ELR (cell line): ENCODE results near the gene LUC7L3.
"Not testable (repeated sequence)": the region's sequence is repeated elsewhere in the genome, so short reads cannot be mapped to it uniquely, and the experiment has no call there.

Source experiments
- DNase-seq: peaks from one replicate; pipeline ENCODE4 v3.0.0-alpha.2; 2015; ENCODE audit warnings: low read depth

Gene LUC7L3

DNA sequence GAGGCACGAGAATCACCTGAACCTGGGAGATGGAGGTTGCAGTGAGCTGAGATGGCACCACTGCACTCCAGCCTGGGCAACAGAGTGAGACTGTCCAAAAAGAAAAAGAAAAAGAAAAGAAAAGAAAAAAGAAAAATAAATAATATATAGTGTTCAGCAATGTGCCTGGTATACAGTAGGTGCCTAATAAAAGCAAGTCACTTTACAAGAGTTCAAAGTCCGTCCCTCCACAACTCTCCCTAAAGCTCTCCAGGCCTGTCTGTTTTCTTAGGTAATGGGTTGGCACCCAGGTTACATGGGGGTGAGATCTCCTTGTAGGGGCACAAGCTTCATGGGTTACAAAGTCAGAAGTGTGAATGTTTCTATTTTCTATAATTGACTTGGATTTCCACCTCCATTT, 64.5 kb downstream of the LUC7L3 start:
- no peak for DNase-seq

DNA sequence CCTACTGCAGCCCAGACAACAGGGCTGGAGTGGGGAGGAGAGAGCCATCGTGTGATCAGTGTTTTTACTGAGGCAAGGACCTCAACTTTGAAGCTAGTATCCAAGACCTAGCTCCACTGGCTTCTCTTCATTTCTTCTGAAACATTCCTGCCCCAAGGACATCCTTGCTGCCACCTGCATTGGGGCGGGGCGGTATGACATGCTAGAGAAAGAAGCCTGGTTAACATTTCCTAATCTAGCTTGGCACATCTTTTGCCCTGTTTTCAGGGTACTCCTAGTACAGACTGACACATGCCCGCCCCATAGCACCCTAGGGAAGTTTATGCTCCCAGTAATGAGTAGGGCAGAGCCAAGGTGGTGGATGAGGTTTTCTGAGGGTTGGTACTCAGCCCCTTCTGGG, 65.7 kb downstream of the LUC7L3 start:
- no peak for DNase-seq

DNA sequence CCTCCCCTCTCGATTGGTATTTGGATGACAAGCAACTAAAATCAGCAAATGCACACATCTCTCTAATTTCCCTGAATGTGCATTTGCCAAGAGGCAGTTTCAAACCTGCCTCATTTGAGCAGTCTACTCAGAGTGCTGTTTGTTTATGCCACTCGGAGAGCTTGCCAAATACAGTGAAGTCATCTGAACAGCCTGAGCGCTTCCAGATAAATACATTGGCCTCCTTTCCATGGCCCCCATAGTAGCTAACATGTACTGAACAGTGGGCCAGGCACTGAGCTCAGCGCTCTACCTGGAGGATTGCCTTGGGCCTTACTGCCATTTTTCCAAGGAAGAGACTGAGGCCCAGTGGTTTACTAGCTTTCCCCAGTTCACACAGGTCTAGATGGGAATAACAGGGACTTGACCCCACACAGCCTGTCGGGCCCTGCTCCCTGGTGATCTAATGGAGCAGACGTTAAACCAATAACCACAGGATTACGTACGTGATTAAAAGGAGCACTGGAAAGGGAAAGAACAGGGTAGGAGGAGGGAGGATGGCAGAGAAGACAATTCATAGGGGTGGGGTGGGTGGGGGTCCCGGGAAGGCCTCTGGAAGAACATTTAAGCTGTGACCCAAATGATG, 66.7 kb downstream of the LUC7L3 start:
- peak; percentile 19 for DNase-seq

DNA sequence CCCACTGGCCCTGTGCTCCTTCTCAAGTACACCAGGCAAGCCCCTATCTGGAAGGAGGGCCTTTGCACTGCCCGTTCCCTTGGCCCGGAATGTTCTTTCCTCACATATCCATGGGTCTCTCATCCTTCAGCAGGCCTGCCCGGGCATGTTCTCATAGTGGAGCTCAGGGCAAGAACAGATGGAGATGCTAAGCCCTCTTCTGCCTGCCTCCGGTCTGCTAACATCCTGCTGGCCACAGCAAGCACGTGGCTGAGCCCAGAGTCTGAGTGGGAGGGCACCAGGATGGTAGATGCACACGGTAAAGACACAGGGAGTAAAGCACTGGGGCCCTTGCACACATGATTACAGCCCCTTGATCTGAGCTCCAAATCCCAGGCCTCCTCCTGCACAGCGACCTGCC, 67.7 kb downstream of the LUC7L3 start:
- DNase-seq = no peak

DNA sequence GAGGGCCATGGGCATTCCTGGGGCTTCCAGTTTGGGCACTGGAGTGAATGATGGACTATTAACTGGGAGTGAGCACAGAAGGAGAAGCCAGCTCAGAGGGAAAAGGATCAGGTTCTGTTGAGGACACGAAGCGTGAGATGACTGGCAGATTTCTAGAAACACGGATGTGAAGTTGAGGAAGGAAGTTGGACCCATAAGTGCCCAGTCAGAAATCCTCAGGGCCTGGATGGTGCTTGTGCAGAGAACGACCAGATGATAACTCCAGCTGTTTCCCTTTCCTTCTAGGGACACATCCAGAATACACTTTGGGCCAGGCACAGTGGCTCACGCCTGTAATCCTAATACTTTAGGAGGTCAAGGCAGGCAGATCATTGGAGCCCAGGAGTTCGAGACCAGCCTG, 71.2 kb downstream of the LUC7L3 start:
- DNase-seq = no peak

DNA sequence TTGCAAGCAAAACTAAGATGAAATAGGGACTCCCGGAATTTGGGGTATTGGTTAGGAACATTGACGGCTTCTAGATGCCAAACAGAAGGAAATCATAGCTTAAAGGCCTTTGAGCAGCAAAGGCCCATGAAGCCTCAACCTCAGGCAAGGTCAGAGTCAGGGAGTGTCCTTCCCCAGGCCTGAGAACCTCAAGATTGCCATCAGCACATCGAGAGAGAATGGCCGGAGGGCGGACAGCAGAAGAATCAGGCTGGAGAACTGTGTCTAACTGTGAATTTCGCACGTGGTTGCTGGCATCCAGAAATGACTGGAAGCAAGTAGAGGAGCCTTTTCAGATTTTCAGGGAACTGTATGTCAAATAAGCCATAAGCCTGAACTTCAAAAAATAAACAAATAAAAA, 72.7 kb downstream of the LUC7L3 start:
- no peak for DNase-seq

DNA sequence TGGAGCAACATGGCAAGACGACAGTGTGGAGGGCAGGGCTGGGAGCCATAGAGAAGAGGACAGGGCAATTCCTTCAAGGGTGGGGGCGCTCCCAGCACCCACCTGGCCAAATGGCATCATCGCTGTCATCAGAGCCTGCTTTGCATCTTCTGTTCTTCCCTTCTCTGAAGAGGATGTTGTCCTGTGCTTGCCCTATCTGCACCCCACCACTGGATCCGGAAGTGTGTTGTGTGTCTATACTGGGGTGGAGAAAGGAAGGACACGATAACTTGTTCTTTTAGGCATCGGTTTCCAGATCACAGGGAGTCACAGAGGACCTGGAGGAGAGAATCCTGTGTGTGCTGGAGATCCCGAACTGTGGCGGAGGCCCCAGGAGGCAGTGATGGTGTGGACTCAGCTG, 73.6 kb downstream of the LUC7L3 start:
- no peak for DNase-seq

DNA sequence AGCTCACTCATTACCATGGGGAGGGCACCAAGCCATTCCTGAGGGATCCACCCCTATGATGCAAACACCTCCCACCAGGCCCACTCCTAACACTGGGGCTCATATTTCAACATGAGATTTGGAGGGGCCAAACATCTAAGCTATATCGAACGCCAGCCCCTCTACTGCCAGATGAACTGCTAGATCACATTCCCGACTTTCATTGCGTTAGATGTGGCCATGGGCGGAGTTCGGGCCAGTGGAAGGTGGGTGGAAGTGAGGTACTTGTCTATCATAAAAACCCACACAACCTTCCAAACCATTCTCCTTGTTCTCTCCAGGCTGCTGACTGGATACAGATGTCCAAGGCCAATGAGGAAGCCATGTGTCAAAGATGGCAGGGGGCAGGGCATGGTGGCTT, 75.0 kb downstream of the LUC7L3 start:
- no peak for DNase-seq

DNA sequence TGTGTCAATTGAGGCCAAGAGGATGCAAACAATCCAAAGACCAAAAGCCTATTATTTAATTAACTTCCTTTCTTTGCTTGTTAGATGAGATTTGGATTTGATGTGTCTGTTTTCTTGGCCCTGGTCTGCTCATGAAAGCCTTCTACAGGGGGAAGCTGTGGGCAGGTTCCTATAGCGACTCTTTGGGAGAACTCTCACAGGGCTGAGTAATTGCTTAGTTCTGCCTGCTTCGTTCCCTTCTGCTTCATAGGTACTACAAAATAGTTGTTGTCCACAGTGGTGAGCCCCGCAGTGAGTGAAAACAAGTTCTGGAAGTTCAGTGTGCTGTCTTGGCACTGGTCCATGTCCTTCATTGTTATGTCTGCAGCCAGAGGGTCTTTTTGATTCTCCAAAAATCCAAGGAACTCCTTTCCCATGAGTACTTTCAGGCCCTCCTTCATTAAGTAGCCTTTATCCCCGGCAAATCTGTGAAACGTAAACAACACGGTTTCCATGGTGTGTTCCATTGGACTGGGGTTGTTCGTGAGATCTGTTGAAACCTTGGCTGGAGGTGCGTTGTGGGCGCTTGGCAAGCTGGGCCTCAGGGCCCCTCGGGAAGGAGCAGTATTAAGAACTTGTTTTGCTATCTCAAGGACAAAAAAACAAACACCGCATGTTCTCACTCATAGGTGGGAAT, 77.9 kb downstream of the LUC7L3 start:
- DNase-seq = no peak

DNA sequence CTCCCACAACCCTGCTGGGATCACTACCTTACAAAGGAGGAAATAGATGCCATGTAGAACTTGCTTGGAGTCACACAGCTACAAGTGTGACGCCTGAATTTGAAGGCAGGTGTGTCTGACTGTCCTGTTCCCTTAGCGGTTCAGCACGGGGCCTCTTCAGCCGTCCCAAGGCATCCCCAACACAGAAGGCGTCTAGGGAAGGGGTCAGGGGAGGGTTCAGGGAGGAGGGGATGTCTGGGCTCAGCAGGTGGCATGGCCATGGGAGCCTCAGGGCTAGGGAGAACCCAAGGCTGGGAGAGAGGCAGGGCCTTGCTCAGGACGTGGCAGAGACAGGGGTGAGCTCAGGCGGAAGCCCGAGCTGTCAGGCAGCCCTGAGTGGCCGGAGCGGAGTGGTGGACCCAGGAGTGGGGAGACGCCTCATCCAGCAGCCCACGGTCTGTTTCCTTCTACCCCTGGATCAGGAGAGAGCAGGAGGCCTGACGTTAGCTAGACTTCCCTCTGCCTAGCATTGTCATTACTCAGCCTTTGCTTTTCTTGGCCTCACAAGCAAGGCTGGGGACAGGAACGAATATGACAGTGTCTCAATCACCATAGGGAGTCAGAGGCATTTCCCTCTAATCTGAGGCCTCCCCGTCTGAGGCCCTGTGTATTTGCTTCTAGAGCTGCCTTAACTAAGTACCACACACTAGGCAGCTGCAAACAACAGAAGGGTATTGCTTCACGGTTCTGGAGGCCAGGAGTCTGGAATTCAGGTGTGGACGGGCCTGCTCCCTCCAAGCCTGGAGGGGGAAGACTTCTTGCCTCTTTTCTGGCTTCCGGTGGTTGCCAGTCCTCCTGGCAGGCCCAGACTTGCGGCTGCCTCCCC, 79.3 kb downstream of the LUC7L3 start:
- no peak for DNase-seq

DNA sequence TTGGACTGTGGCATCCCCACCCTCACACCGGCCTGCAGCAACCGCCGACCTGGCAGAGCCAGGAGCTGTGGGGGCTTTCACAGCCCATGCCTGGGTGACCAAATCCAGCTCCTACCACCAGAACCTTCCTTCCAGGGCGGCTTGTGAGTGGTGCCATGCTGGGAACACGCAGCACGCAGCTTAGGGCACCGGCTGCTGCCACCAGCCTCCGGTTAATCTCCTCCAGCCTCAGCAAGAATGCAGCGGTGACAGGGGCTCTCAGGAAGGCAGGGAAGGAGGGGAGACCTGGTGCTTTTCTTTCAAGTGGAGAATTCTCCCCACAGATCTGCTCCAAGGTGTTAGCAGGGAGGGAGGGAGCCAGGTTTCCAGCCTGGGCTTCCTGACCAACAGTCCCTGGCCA, 80.2 kb downstream of the LUC7L3 start:
- no peak for DNase-seq

DNA sequence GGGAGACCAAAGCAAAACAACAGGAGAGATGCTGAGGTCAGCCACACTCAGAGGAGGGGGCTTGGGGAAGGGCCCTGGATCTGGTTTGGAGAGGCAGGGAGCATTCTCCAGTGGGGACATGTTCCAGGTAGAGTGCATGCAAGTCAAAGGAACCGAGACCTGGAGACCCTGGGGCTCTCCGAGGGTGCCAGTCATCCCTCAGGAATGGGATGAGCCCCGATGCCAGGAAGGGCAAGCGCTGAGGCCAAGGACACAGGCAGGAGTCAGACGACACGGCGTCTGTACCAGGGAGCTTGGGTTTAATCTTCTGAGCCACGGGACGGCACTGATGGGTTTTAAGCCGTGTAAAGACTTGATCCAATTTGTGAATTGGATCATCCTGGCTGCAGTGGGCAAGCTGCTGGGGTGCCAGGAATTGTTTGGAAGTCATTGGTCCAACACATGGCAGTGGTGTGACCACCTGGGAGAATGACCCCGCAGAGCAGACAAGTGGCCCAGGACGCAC, 80.8 kb downstream of the LUC7L3 start:
- DNase-seq = no peak

DNA sequence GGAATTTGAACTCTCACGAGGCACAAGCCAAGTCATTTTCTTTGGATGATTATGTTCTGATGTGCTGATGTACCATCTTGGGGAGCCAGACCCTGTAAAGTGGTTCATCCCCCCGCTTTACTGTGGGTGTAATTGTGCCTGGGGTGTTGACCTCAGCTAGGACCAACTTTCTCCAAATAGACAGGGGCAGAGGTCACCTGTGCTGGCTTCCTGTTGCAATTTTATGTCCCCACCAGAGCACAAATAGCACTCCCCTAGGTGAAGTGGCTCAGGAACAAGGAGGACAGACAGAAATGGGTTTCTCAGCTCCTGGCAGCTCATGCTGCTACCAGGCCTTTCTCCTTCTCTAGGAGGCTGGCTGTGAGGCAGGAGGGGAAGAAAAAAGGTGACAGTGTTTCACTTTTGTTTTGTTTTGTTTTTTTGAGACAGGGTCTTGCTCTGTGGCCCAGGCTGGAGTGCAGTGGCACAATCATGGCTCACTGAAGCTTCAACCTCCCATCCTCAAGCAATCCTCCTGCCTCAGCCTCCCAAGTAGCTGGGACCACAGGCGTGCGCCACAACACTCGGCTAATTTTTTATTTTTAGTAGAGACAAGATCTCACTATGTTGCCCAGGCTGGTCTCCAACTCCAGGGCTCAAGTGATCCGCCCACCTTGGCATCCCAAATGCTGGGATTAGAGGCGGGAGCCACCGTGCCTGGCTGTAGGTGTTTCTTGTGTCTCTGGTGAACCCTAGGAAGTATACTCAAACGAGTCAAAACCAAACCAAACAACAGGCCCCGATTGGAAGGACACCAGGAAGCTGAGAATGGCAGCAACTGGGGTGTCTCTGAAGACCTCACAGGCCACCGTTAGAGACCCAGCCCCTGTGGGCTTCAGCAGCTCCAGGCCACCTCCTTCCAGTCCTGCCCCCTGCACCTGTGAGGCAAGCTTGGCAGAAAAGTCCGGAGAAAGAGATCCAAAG, 83.5 kb downstream of the LUC7L3 start:
- no peak for DNase-seq

DNA sequence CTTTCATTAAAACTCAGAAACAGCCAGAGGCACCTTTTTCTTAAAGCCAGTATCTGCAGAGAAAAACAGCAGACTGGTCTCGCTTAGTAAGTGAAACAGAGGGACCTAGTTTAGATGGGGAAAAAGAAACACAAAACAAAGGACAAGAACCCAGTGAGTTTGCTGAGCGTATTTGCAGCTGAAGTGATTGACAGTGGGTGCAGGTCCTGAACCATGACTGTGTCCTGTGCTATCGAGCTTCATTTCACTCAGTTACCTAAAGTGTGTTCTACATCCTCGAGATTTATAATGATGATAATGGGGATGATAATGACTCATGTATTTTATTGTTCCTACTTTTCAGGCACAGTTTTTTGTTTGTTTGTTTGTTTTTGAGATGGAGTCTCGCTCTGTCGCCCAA, 84.3 kb downstream of the LUC7L3 start:
- DNase-seq = no peak

DNA sequence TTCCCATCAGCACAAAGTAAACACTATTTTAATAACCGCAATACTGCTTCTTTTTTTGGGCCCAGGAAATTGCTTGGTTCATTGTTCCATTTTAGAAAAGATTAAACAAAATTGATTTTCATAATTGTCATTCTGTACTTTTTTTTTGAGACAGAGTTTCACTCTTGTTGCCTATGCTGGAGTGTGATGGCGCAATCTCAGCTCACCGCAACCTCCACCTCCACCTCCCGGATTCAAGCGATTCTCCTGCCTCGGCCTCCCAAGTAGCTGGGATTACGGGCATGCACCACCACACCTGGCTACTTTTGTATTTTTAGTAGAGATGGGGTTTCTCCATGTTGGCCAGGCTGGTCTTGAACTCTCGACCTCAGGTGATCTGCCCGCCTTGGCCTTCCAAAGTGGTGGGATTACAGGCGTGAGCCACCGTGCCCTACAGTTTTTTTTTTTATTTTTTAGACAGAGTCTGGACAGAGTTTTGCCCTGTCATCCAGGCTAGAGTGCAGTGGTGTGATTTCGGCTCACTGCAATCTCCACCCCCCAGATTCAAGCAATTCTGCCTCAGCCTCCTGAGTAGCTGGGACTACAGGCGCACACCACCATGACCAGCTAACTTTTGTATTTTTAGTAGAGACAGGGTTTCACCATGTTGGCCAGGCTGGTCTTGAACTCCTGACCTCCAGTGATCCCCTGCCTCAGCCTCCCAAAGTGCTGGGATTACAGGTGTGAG, 85.5 kb downstream of the LUC7L3 start:
- DNase-seq = not testable (repeated sequence)

DNA sequence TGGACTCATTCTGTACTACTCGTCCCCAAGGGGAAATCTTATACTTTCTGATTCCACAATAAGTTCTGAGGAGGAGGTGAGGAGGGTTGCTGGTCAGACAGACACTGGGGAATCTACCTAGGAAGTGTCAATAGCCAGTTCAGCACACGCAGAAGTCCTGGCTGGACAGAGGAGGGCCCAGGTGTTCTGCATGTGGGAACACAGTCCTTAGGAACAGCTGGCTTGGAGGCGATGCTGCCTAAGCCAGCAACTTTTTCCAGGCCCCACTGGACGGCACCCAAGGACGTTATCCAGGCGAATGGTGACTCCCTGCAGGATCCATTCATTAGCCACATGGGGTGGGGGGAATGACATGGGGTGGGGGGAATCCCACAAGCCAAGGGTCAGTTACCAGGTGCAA, 86.1 kb downstream of the LUC7L3 start:
- DNase-seq = no peak
